Measurements from ENCODE around the gene UQCR10.

UQCR10 gene

DNA sequence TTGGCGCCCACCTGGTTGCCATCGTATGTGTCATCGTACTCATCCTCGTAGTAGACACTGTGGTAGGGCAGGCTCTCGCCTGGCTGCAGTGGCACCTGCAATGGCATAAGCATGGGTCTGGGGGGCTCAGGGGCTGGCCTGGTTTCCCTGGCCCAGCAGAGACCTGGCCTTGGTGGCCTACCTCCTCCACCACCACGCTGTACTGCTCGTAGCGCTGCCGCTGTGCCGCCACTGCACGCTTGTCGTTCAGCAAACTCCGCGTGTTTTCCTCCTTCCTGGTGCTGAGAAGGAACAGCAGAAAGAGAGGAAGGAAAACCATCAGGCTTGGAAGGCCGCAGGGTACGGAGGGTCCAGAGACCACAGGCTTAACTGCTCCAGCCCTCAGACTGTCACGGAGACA is 26.2 kb downstream of the UQCR10 start:
- no peak overlapping the region for H2BK5ac ChIP-seq (ENCODE audit: low read depth, low read length, poor library complexity, severe bottlenecking)
- no peaks in the 10 kb centered on the region for H3K27me3 ChIP-seq (ENCODE audit: control insufficient read depth in 1 of 2, insufficient read depth in 1 of 2, low read length in 2 of 2)
- no peak overlapping the region for H2BK15ac ChIP-seq (ENCODE audit: low read depth, poor library complexity, severe bottlenecking)
- no peak overlapping the region for H3K9ac ChIP-seq (ENCODE audit: low read length)
- H3K27ac ChIP-seq (ENCODE audit: low read length, poor library complexity, severe bottlenecking): no peak overlapping the region
- peaks cover 7% of the 10 kb centered on the region for H3K4me1 ChIP-seq (ENCODE audit: control insufficient read depth, insufficient read depth, low read depth, low read length)
- H3K4me3 ChIP-seq (ENCODE audit: insufficient read depth in 1 of 2, low read depth in 1 of 2, low read length in 2 of 2): no peak overlapping the region
- H2BK120ac ChIP-seq (ENCODE audit: low read depth, low read length): no peak overlapping the region
- no peak overlapping the region for H3K4me2 ChIP-seq (ENCODE audit: low read length, poor library complexity, severe bottlenecking)
- H3K14ac ChIP-seq (ENCODE audit: low read length in 2 of 2): no peak overlapping the region
- no peak overlapping the region for H3K18ac ChIP-seq (ENCODE audit: low read depth in 1 of 2, low read length in 2 of 2)
- H3K36me3 ChIP-seq (ENCODE audit: control insufficient read depth in 1 of 2, insufficient read depth in 2 of 2, low read depth in 1 of 2, low read length in 2 of 2): peaks cover 67 to 88% of the 10 kb centered on the region in 2 experiments
- no peak overlapping the region for H2AK5ac ChIP-seq (ENCODE audit: low read length, severe bottlenecking)
- no peaks in the 10 kb centered on the region for H3K79me1 ChIP-seq (replicated peaks; ENCODE audit: low read length, poor library complexity, severe bottlenecking)
- 97% methylated on average over 17 of the region's 17 CpGs for WGBS
- H4K91ac ChIP-seq (ENCODE audit: low read length): peak overlapping the region; percentile 50
- no peak overlapping the region for H3K4ac ChIP-seq (ENCODE audit: low read depth in 1 of 2, low read length in 2 of 2)
- no peak overlapping the region for H2AFZ ChIP-seq (ENCODE audit: low read depth, low read length)
- no peak for DNase-seq
- no peaks in the 10 kb centered on the region for H3K9me3 ChIP-seq (ENCODE audit: control insufficient read depth, low read length)
- no peak overlapping the region for H3K23ac ChIP-seq (ENCODE audit: low read length in 2 of 2)
- no peak overlapping the region for H2BK12ac ChIP-seq (ENCODE audit: low read length in 2 of 2)
- H4K8ac ChIP-seq (ENCODE audit: low read length): no peak overlapping the region

DNA sequence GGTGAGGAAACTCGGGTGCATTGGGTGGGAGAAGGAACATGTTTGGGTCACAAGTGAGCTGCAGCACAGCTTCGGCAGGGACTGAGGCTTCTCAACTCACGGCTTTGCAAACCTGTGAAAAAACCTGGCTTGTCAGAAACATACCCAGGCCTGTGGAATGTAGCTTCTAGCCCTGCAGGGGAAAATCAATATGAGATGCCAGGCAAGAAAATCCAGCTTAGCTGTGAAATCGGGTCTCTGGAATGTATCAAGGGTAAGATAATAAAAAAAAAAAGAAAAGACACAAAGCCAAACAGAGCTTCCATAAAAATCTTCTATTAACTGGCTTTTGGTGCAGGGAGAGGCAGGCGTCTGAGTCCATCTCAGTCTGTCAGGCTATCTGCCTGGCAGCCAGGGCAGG is 28.5 kb downstream of the UQCR10 start:
- Histone ChIP-seq H3K27ac (ENCODE audit: low read length, poor library complexity, severe bottlenecking) (no peak overlapping the region), H2BK15ac (ENCODE audit: low read depth, poor library complexity, severe bottlenecking) (no peak overlapping the region), H3K23ac (ENCODE audit: low read length in 2 of 2) (no peak overlapping the region), H3K4ac (ENCODE audit: low read depth in 1 of 2, low read length in 2 of 2) (no peak overlapping the region), H3K36me3 (ENCODE audit: control insufficient read depth in 1 of 2, insufficient read depth in 2 of 2, low read depth in 1 of 2, low read length in 2 of 2) (peaks cover 62 to 78% of the 10 kb centered on the region in 2 experiments), H2BK120ac (ENCODE audit: low read depth, low read length) (no peak overlapping the region), H2AK5ac (ENCODE audit: low read length, severe bottlenecking) (no peak overlapping the region), H2BK5ac (ENCODE audit: low read depth, low read length, poor library complexity, severe bottlenecking) (no peak overlapping the region), H3K18ac (ENCODE audit: low read depth in 1 of 2, low read length in 2 of 2) (no peak overlapping the region), H3K14ac (ENCODE audit: low read length in 2 of 2) (no peak overlapping the region), H3K79me1 (replicated peaks; ENCODE audit: low read length, poor library complexity, severe bottlenecking) (peaks cover 5% of the 10 kb centered on the region), H3K9ac (ENCODE audit: low read length) (no peak overlapping the region), H4K91ac (ENCODE audit: low read length) (no peak overlapping the region), H3K4me3 (ENCODE audit: insufficient read depth in 1 of 2, low read depth in 1 of 2, low read length in 2 of 2) (no peak overlapping the region), H3K27me3 (ENCODE audit: control insufficient read depth in 1 of 2, insufficient read depth in 1 of 2, low read length in 2 of 2) (no peaks in the 10 kb centered on the region), H3K9me3 (ENCODE audit: control insufficient read depth, low read length) (no peaks in the 10 kb centered on the region), H4K8ac (ENCODE audit: low read length) (no peak overlapping the region), H3K4me2 (ENCODE audit: low read length, poor library complexity, severe bottlenecking) (no peak overlapping the region), H2BK12ac (ENCODE audit: low read length in 2 of 2) (no peak overlapping the region), H3K4me1 (ENCODE audit: control insufficient read depth, insufficient read depth, low read depth, low read length) (peaks cover 15% of the 10 kb centered on the region), H2AFZ (ENCODE audit: low read depth, low read length) (no peak overlapping the region)
- no peak for DNase-seq
- WGBS: 95% methylated on average over 4 of the region's 5 CpGs

GRCh38 chr22:29797351-29797750 is 30.2 kb downstream of the UQCR10 start:
- Histone ChIP-seq H3K9ac (ENCODE audit: low read length) (no peak overlapping the region), H3K27ac (ENCODE audit: low read length, poor library complexity, severe bottlenecking) (no peak overlapping the region), H3K9me3 (ENCODE audit: control insufficient read depth, low read length) (no peaks in the 10 kb centered on the region), H3K4me3 (ENCODE audit: insufficient read depth in 1 of 2, low read depth in 1 of 2, low read length in 2 of 2) (no peak overlapping the region), H3K14ac (ENCODE audit: low read length in 2 of 2) (no peak overlapping the region), H3K4me2 (ENCODE audit: low read length, poor library complexity, severe bottlenecking) (no peak overlapping the region), H3K18ac (ENCODE audit: low read depth in 1 of 2, low read length in 2 of 2) (no peak overlapping the region), H4K91ac (ENCODE audit: low read length) (no peak overlapping the region), H2BK120ac (ENCODE audit: low read depth, low read length) (no peak overlapping the region), H3K4me1 (ENCODE audit: control insufficient read depth, insufficient read depth, low read depth, low read length) (peaks cover 15% of the 10 kb centered on the region), H2AK5ac (ENCODE audit: low read length, severe bottlenecking) (no peak overlapping the region), H3K4ac (ENCODE audit: low read depth in 1 of 2, low read length in 2 of 2) (no peak overlapping the region), H2BK12ac (ENCODE audit: low read length in 2 of 2) (peak overlapping the region in 1 of 2 experiments; percentile 59), H2AFZ (ENCODE audit: low read depth, low read length) (no peak overlapping the region), H3K79me1 (replicated peaks; ENCODE audit: low read length, poor library complexity, severe bottlenecking) (peaks cover 5% of the 10 kb centered on the region), H2BK15ac (ENCODE audit: low read depth, poor library complexity, severe bottlenecking) (no peak overlapping the region), H2BK5ac (ENCODE audit: low read depth, low read length, poor library complexity, severe bottlenecking) (no peak overlapping the region), H4K8ac (ENCODE audit: low read length) (peak overlapping the region; percentile 15), H3K36me3 (ENCODE audit: control insufficient read depth in 1 of 2, insufficient read depth in 2 of 2, low read depth in 1 of 2, low read length in 2 of 2) (peaks cover 62 to 78% of the 10 kb centered on the region in 2 experiments), H3K27me3 (ENCODE audit: control insufficient read depth in 1 of 2, insufficient read depth in 1 of 2, low read length in 2 of 2) (no peaks in the 10 kb centered on the region), H3K23ac (ENCODE audit: low read length in 2 of 2) (no peak overlapping the region)
- DNase-seq: no peak
- WGBS: 95% methylated on average over 2 of the region's 3 CpGs

DNA sequence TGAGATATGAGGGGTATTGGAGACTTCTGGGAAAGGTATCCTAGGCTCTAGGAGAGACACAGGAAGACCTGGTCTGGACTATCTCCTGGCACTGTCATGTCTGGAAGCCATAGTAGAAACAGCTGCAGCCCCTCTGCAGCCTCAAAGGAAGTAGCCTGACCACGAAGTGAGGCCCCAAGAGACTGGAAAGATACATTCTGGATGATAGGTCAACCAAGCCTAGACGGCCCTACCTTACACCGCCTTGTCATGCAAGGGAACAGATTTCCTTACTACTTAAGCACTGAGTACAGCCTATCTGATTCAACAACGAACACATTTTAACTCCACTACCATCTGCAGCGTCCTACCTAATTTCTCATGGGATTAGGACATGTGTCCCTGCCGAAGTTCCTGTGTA is 31.1 kb downstream of the UQCR10 start:
- peak; percentile 59 for DNase-seq
- peak overlapping the region; percentile 100 for H2BK12ac ChIP-seq (ENCODE audit: low read length in 2 of 2)
- peak overlapping the region; percentile 71 for H2AK5ac ChIP-seq (ENCODE audit: low read length, severe bottlenecking)
- no peak overlapping the region for H3K4me2 ChIP-seq (ENCODE audit: low read length, poor library complexity, severe bottlenecking)
- H3K4ac ChIP-seq (ENCODE audit: low read depth in 1 of 2, low read length in 2 of 2): peak overlapping the region; percentile 13 to 100
- H3K9me3 ChIP-seq (ENCODE audit: control insufficient read depth, low read length): no peaks in the 10 kb centered on the region
- H3K4me1 ChIP-seq (ENCODE audit: control insufficient read depth, insufficient read depth, low read depth, low read length): peaks cover 13% of the 10 kb centered on the region
- H3K9ac ChIP-seq (ENCODE audit: low read length): peak overlapping the region; percentile 58
- H3K27me3 ChIP-seq (ENCODE audit: control insufficient read depth in 1 of 2, insufficient read depth in 1 of 2, low read length in 2 of 2): no peaks in the 10 kb centered on the region
- H4K8ac ChIP-seq (ENCODE audit: low read length): peak overlapping the region; percentile 78
- peak overlapping the region; percentile 44 for H2BK15ac ChIP-seq (ENCODE audit: low read depth, poor library complexity, severe bottlenecking)
- peak overlapping the region; percentile 100 for H2BK120ac ChIP-seq (ENCODE audit: low read depth, low read length)
- no peak overlapping the region for H2BK5ac ChIP-seq (ENCODE audit: low read depth, low read length, poor library complexity, severe bottlenecking)
- H3K27ac ChIP-seq (ENCODE audit: low read length, poor library complexity, severe bottlenecking): no peak overlapping the region
- peaks cover 5% of the 10 kb centered on the region for H3K79me1 ChIP-seq (replicated peaks; ENCODE audit: low read length, poor library complexity, severe bottlenecking)
- H3K23ac ChIP-seq (ENCODE audit: low read length in 2 of 2): peak overlapping the region in 1 of 2 experiments; percentile 84
- H3K4me3 ChIP-seq (ENCODE audit: insufficient read depth in 1 of 2, low read depth in 1 of 2, low read length in 2 of 2): peak overlapping the region in 1 of 2 experiments; percentile 21
- peak overlapping the region; percentile 91 to 100 for H3K18ac ChIP-seq (ENCODE audit: low read depth in 1 of 2, low read length in 2 of 2)
- peaks cover 57 to 70% of the 10 kb centered on the region in 2 experiments for H3K36me3 ChIP-seq (ENCODE audit: control insufficient read depth in 1 of 2, insufficient read depth in 2 of 2, low read depth in 1 of 2, low read length in 2 of 2)
- H2AFZ ChIP-seq (ENCODE audit: low read depth, low read length): no peak overlapping the region
- peak overlapping the region; percentile 98 for H4K91ac ChIP-seq (ENCODE audit: low read length)
- peak overlapping the region in 1 of 2 experiments; percentile 61 for H3K14ac ChIP-seq (ENCODE audit: low read length in 2 of 2)
- WGBS: 39% methylated on average over 6 of the region's 6 CpGs

All from mesenchymal stem cell (in vitro differentiated cells and primary cell).